Measurements from ENCODE around the gene AMPH. TPM values are rescaled to one million over a fixed set of nuclear protein-coding genes. Genes with fewer than 3 reads are reported as not detected.

The AMPH gene
- total RNA-seq, 1 donor from 2014 or later, result not detected

GRCh38 chr7:38504684-38505083 is 126.5 kb downstream of the AMPH start:
- H3K4me1 Mint-ChIP-seq, result no peaks in the 10 kb centered on the region
- no peaks in the 10 kb centered on the region for H3K36me3 Mint-ChIP-seq (ENCODE audit: low read depth)
- H3K27ac Mint-ChIP-seq, result no peak overlapping the region
- ATAC-seq (ENCODE audit: low read depth) (no peak), DNase-seq (no peak)
- no peaks in the 10 kb centered on the region for H3K9me3 Mint-ChIP-seq
- H3K27me3 Mint-ChIP-seq, result peaks cover 2% of the 10 kb centered on the region
- CTCF ChIA-PET, result no interaction called here
- intact Hi-C loops (cut with micrococcal nuclease), result no loop called here
- no peak overlapping the region for H3K4me3 Mint-ChIP-seq
- POLR2A ChIA-PET, result no interaction called here
- TF ChIP-seq, protein P1, sequence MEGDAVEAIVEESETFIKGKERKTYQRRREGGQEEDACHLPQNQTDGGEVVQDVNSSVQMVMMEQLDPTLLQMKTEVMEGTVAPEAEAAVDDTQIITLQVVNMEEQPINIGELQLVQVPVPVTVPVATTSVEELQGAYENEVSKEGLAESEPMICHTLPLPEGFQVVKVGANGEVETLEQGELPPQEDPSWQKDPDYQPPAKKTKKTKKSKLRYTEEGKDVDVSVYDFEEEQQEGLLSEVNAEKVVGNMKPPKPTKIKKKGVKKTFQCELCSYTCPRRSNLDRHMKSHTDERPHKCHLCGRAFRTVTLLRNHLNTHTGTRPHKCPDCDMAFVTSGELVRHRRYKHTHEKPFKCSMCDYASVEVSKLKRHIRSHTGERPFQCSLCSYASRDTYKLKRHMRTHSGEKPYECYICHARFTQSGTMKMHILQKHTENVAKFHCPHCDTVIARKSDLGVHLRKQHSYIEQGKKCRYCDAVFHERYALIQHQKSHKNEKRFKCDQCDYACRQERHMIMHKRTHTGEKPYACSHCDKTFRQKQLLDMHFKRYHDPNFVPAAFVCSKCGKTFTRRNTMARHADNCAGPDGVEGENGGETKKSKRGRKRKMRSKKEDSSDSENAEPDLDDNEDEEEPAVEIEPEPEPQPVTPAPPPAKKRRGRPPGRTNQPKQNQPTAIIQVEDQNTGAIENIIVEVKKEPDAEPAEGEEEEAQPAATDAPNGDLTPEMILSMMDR (IDR thresholded peaks at IDR 0.05), result no peak

- ATAC-seq (ENCODE audit: low read depth) (no peak), DNase-seq (no peak)
- intact Hi-C loops (cut with micrococcal nuclease), result loop anchor here (2.0 kb wide), 1 partner anchor 26 kb away; no protein-coding TSS in a partner anchor
- no peak overlapping the region for H3K4me3 Mint-ChIP-seq
- peaks cover 2% of the 10 kb centered on the region for H3K27me3 Mint-ChIP-seq
- H3K27ac Mint-ChIP-seq, result no peak overlapping the region
- no peaks in the 10 kb centered on the region for H3K4me1 Mint-ChIP-seq
- no peaks in the 10 kb centered on the region for H3K9me3 Mint-ChIP-seq
- TF ChIP-seq, protein P1 (IDR thresholded peaks at IDR 0.05), result no peak
- H3K36me3 Mint-ChIP-seq (ENCODE audit: low read depth), result no peaks in the 10 kb centered on the region
- ChIA-PET CTCF (no interaction called here), POLR2A (no interaction called here)
Observed at GRCh38 chr7:38502848-38503247, 128.3 kb downstream of the AMPH start.

GRCh38 chr7:38502289-38502688 is 128.9 kb downstream of the AMPH start:
- Mint-ChIP-seq H3K4me3 (no peak overlapping the region), H3K27ac (no peak overlapping the region), H3K4me1 (no peaks in the 10 kb centered on the region), H3K27me3 (peaks cover 2% of the 10 kb centered on the region), H3K9me3 (no peaks in the 10 kb centered on the region), H3K36me3 (ENCODE audit: low read depth) (no peaks in the 10 kb centered on the region)
- ATAC-seq (ENCODE audit: low read depth), result no peak
- POLR2A ChIA-PET, result no interaction called here
- no peak for DNase-seq
- CTCF ChIA-PET, result no interaction called here
- TF ChIP-seq, protein P1 (IDR thresholded peaks at IDR 0.05), result no peak
- intact Hi-C loops (cut with micrococcal nuclease), result loop anchor here (2.0 kb wide), 1 partner anchor 27 kb away; no protein-coding TSS in a partner anchor

GRCh38 chr7:38492010-38492409 is 139.2 kb downstream of the AMPH start:
- TF ChIP-seq, protein P1 (IDR thresholded peaks at IDR 0.05), result no peak
- CTCF ChIA-PET, result no interaction called here
- POLR2A ChIA-PET, result no interaction called here
- Mint-ChIP-seq H3K27me3 (peaks cover 6% of the 10 kb centered on the region), H3K4me3 (no peak overlapping the region), H3K9me3 (peaks cover 2% of the 10 kb centered on the region), H3K4me1 (no peaks in the 10 kb centered on the region), H3K36me3 (ENCODE audit: low read depth) (no peaks in the 10 kb centered on the region), H3K27ac (no peak overlapping the region)
- DNase-seq (no peak), ATAC-seq (ENCODE audit: low read depth) (no peak)
- intact Hi-C loops (cut with micrococcal nuclease), result no loop called here

GRCh38 chr7:38482521-38482920 is 148.7 kb downstream of the AMPH start:
- POLR2A ChIA-PET, result no interaction called here
- TF ChIP-seq, protein P1 (IDR thresholded peaks at IDR 0.05), result no peak
- H3K27me3 Mint-ChIP-seq, result peaks cover 28% of the 10 kb centered on the region
- H3K9me3 Mint-ChIP-seq, result peaks cover 19% of the 10 kb centered on the region
- ATAC-seq (ENCODE audit: low read depth) (no peak), DNase-seq (no peak)
- no peaks in the 10 kb centered on the region for H3K36me3 Mint-ChIP-seq (ENCODE audit: low read depth)
- no peak overlapping the region for H3K27ac Mint-ChIP-seq
- CTCF ChIA-PET, result no interaction called here
- intact Hi-C loops (cut with micrococcal nuclease), result no loop called here
- no peaks in the 10 kb centered on the region for H3K4me1 Mint-ChIP-seq
- H3K4me3 Mint-ChIP-seq, result no peak overlapping the region
